OCI-LY7 (cell line): ENCODE measurements around the gene KCNC2.

ENCODE experiments used
- CTCF ChIP-seq: fragments of 200-600 bp; sonication (generic); conservative IDR thresholded peaks from 2 replicates; pipeline ENCODE4 v1.5.1; 2014; ENCODE audit warnings: mild to moderate bottlenecking, antibody characterized with exemption, low read length, moderate library complexity, mixed read lengths
- EZH2phosphoT487 ChIP-seq: fragments of 200-600 bp; sonication (generic); IDR thresholded peaks from 2 replicates; pipeline ENCODE4 v1.6.1; 2018; ENCODE audit warnings: low read depth, borderline replicate concordance, mild to moderate bottlenecking, mixed run types, antibody characterized with exemption, low read length, moderate library complexity, mixed read lengths

GRCh38 chr12:75062691-75063090, 146.9 kb downstream of the KCNC2 start:
- no peak for TF ChIP-seq CTCF
- TF ChIP-seq EZH2phosphoT487 = no peak
